Stomach smooth muscle (tissue), 2 donors: Measurements from ENCODE around the gene SERPINB10.

Experiments
- H3K27ac ChIP-seq: one replicate; pipeline ENCODE4 v1.7.0; 2013; ENCODE audit warnings: mild to moderate bottlenecking, low read length, inconsistent platforms
- H3K27me3 ChIP-seq, 2 donors: one replicate each; pipeline ENCODE4 v1.7.0; 2013; ENCODE audit warnings: low read length in 2 of 2; ENCODE audit not compliant: insufficient read depth in 2 of 2, control insufficient read depth in 1 of 2
- H3K36me3 ChIP-seq, 2 donors: one replicate each; pipeline ENCODE4 v1.7.0; 2013; ENCODE audit warnings: low read length in 2 of 2; ENCODE audit not compliant: control insufficient read depth in 2 of 2, insufficient read depth in 2 of 2
- H3K4me1 ChIP-seq: one replicate; pipeline ENCODE4 v1.7.0; 2013; ENCODE audit warnings: low read length; ENCODE audit not compliant: control insufficient read depth, insufficient read depth
- H3K4me3 ChIP-seq, 2 donors: one replicate each; pipeline ENCODE4 v1.7.0; 2013; ENCODE audit warnings: low read length in 2 of 2
- H3K9ac ChIP-seq, 2 donors: one replicate each; pipeline ENCODE4 v1.7.0; 2013; ENCODE audit warnings: low read length in 2 of 2, mild to moderate bottlenecking in 1 of 2
- H3K9me3 ChIP-seq, 2 donors: one replicate each; pipeline ENCODE4 v1.7.0; 2013; ENCODE audit warnings: low read length in 2 of 2; ENCODE audit not compliant: control insufficient read depth in 2 of 2
- donor health status: healthy.
- donor health status: Pancreatic carcinoma.

SERPINB10 gene

GRCh38 chr18:63878925-63879324 is 28.8 kb upstream of the SERPINB10 start:
- no peaks in the 10 kb centered on the region for H3K36me3 ChIP-seq
- H3K27me3 ChIP-seq, result no peaks in the 10 kb centered on the region
- H3K9me3 ChIP-seq, result no peaks in the 10 kb centered on the region
- no peak overlapping the region for H3K9ac ChIP-seq
- H3K27ac ChIP-seq, result no peak overlapping the region
- no peak overlapping the region for H3K4me3 ChIP-seq
- H3K4me1 ChIP-seq, result no peaks in the 10 kb centered on the region

GRCh38 chr18:63879709-63880108 is 28.0 kb upstream of the SERPINB10 start:
- Histone ChIP-seq H3K27me3 (no peaks in the 10 kb centered on the region), H3K27ac (no peak overlapping the region), H3K4me3 (no peak overlapping the region), H3K4me1 (no peaks in the 10 kb centered on the region), H3K9ac (no peak overlapping the region), H3K36me3 (no peaks in the 10 kb centered on the region), H3K9me3 (no peaks in the 10 kb centered on the region)

- Histone ChIP-seq H3K9ac (no peak overlapping the region), H3K4me1 (no peaks in the 10 kb centered on the region), H3K27ac (no peak overlapping the region)
These were observed 25.9 kb upstream of the SERPINB10 start for GRCh38 chr18:63881851-63882250.

GRCh38 chr18:63882333-63883141 is 25.2 kb upstream of the SERPINB10 start:
- Histone ChIP-seq H3K4me3 (no peak overlapping the region), H3K36me3 (no peaks in the 10 kb centered on the region), H3K27ac (no peak overlapping the region), H3K9ac (no peak overlapping the region), H3K4me1 (no peaks in the 10 kb centered on the region), H3K27me3 (no peaks in the 10 kb centered on the region), H3K9me3 (no peaks in the 10 kb centered on the region)

More at GRCh38 chr18:63881851-63882250, 25.9 kb upstream of the SERPINB10 start:
- Histone ChIP-seq H3K9me3 (no peaks in the 10 kb centered on the region), H3K27me3 (no peaks in the 10 kb centered on the region), H3K36me3 (no peaks in the 10 kb centered on the region), H3K4me3 (no peak overlapping the region)

- no peaks in the 10 kb centered on the region for H3K27me3 ChIP-seq
- H3K4me1 ChIP-seq, result no peaks in the 10 kb centered on the region
- no peaks in the 10 kb centered on the region for H3K9me3 ChIP-seq
- no peaks in the 10 kb centered on the region for H3K36me3 ChIP-seq
- H3K4me3 ChIP-seq, result no peak overlapping the region
- H3K27ac ChIP-seq, result no peak overlapping the region
- H3K9ac ChIP-seq, result no peak overlapping the region
These were observed 24.1 kb upstream of the SERPINB10 start for GRCh38 chr18:63883617-63884016.

- Histone ChIP-seq H3K9ac (no peak within 1 kb of the TSS), H3K9me3 (no peaks in the 10 kb centered on the region), H3K4me3 (no peak within 1 kb of the TSS), H3K36me3 (no peaks in the 10 kb centered on the region), H3K27me3 (no peaks in the 10 kb centered on the region), H3K27ac (no peak within 1 kb of the TSS), H3K4me1 (no peaks in the 10 kb centered on the region)
These were observed 20.3 kb upstream of the SERPINB10 start, which contains the start of gene SERPINB2 for GRCh38 chr18:63887424-63887823. SERPINB2 (plus strand) TSS chr18:63887705; CDS start chr18:63891445, 3,740 bp downstream.

- Histone ChIP-seq H3K4me3 (no peak overlapping the region), H3K27ac (no peak overlapping the region), H3K36me3 (no peaks in the 10 kb centered on the region), H3K9ac (no peak overlapping the region), H3K4me1 (no peaks in the 10 kb centered on the region), H3K9me3 (no peaks in the 10 kb centered on the region), H3K27me3 (no peaks in the 10 kb centered on the region)
These were observed 19.1 kb upstream of the SERPINB10 start for GRCh38 chr18:63888470-63889190.

GRCh38 chr18:63889626-63890025 is 18.1 kb upstream of the SERPINB10 start:
- H3K36me3 ChIP-seq, result no peaks in the 10 kb centered on the region
- H3K9ac ChIP-seq, result no peak overlapping the region
- no peaks in the 10 kb centered on the region for H3K9me3 ChIP-seq
- no peaks in the 10 kb centered on the region for H3K27me3 ChIP-seq
- H3K27ac ChIP-seq, result no peak overlapping the region
- H3K4me3 ChIP-seq, result no peak overlapping the region
- no peaks in the 10 kb centered on the region for H3K4me1 ChIP-seq

GRCh38 chr18:63890237-63890949 is 17.4 kb upstream of the SERPINB10 start:
- H3K9ac ChIP-seq, result no peak overlapping the region
- no peaks in the 10 kb centered on the region for H3K27me3 ChIP-seq
- H3K4me3 ChIP-seq, result no peak overlapping the region
- no peaks in the 10 kb centered on the region for H3K9me3 ChIP-seq
- no peaks in the 10 kb centered on the region for H3K36me3 ChIP-seq
- H3K4me1 ChIP-seq, result no peaks in the 10 kb centered on the region
- H3K27ac ChIP-seq, result no peak overlapping the region

- Histone ChIP-seq H3K4me1 (no peaks in the 10 kb centered on the region), H3K27ac (no peak overlapping the region), H3K36me3 (no peaks in the 10 kb centered on the region), H3K27me3 (no peaks in the 10 kb centered on the region), H3K4me3 (no peak overlapping the region), H3K9me3 (no peaks in the 10 kb centered on the region), H3K9ac (no peak overlapping the region)
These were observed 16.8 kb upstream of the SERPINB10 start for GRCh38 chr18:63890950-63891304.
